ENCODE measurements around the gene YAF2.

YAF2 gene

DNA sequence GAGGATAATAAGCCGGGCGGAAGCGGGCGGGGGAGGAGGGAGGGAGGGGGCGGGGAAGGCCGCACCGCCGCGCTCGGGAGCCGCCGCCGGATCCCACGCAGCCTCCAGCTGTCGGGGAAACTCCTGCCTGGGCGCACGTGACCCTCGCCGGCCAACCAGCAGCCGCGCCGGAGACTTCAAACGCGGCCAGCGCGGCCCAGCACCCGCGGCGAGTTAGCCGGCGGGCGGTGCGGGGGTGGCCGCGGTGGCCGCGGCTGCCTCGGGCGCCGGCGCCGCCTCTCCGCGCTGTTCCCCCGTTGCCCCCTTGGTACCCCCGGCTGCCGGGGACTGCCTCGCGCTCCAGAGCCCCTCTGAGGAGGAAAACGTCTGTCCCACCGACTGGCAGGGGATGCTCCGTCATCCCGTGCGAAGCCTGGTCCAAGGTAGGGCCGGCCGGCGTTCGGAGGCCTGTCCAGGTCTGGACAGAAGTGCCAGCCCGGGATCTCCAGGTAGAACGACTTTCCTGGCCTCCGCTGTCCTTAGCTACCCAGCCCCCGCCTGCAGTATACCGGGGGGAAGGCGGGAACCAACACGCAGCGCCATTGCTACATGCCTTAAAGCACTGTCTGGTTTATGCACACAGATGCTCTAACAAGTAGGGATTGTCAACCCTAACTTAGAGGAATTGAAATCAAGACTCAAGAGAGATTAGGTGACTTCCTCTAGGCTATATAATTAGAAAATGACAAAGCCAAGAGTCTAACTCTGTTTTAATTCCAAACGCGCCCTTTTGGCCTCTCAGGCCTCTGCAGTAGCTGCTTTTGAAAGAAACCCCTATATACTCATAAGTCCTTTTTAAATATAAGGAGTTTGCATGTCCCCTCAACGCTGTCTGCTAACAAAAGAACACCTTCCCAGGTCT is at the start of gene YAF2:
YAF2 (minus strand) TSS at position 9 of the 901 bp plus-strand sequence. CDS start 68 bp downstream, outside the sequence.
- in situ Hi-C loops (cut with MboI; ENCODE audit: low sequenced_read_pairs, unreplicated experiment): no loop called here
- DNase-seq (ENCODE audit: low spot score): peak; percentile 93
- TF ChIP-seq, protein P1, sequence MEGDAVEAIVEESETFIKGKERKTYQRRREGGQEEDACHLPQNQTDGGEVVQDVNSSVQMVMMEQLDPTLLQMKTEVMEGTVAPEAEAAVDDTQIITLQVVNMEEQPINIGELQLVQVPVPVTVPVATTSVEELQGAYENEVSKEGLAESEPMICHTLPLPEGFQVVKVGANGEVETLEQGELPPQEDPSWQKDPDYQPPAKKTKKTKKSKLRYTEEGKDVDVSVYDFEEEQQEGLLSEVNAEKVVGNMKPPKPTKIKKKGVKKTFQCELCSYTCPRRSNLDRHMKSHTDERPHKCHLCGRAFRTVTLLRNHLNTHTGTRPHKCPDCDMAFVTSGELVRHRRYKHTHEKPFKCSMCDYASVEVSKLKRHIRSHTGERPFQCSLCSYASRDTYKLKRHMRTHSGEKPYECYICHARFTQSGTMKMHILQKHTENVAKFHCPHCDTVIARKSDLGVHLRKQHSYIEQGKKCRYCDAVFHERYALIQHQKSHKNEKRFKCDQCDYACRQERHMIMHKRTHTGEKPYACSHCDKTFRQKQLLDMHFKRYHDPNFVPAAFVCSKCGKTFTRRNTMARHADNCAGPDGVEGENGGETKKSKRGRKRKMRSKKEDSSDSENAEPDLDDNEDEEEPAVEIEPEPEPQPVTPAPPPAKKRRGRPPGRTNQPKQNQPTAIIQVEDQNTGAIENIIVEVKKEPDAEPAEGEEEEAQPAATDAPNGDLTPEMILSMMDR (IDR thresholded peaks at IDR 0.05; ENCODE audit: borderline replicate concordance, control extremely low read depth, extremely low read depth, insufficient read depth, missing control alignments): no peak

DNA sequence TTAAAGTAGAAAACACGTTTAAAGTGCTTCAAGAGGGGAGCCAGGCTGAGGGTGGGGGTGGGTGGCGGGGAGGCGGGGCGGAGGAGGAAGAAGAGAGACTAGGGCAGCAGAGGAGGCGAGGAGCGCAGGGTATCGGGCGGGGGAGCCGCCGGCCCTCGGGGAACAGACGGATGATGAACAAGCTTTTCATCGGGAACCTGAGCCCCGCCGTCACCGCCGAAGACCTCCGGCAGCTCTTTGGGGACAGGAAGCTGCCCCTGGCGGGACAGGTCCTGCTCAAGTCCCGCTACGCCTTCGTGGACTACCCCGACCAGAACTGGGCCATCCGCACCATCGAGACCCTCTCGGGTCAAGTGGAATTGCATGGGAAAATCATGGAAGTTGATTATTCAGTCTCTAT is 48.7 kb upstream of the YAF2 start:
- in situ Hi-C loops (cut with MboI; ENCODE audit: low sequenced_read_pairs, unreplicated experiment): no loop called here
- TF ChIP-seq, protein P1 (IDR thresholded peaks at IDR 0.05; ENCODE audit: borderline replicate concordance, control extremely low read depth, extremely low read depth, insufficient read depth, missing control alignments): no peak
- DNase-seq (ENCODE audit: low spot score): no peak

- TF ChIP-seq, protein P1 (IDR thresholded peaks at IDR 0.05; ENCODE audit: borderline replicate concordance, control extremely low read depth, extremely low read depth, insufficient read depth, missing control alignments): no peak
- no peak for DNase-seq (ENCODE audit: low spot score)
- in situ Hi-C loops (cut with MboI; ENCODE audit: low sequenced_read_pairs, unreplicated experiment): no loop called here
Measured at GRCh38 chr12:42285431-42285830, 47.4 kb upstream of the YAF2 start.

DNA sequence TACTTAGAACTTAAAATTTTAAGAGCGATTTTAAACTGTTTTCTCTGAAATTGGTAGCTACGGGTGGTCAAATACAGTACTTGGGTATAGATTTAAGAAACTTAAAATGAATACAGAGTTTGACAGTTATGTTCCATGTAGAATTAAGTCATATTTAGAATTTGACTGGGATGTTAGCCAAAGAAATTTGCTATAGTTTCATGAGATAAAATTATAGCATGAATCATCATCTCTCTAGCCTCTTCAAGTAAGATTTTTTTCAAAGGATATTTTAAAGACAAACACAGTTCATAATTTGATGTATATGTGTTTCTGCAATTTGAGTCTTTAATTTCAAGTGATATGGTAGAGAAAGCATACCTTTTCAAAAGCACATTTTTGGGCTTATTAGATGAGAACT is 46.8 kb upstream of the YAF2 start:
- TF ChIP-seq, protein P1 (IDR thresholded peaks at IDR 0.05; ENCODE audit: borderline replicate concordance, control extremely low read depth, extremely low read depth, insufficient read depth, missing control alignments): no peak
- no peak for DNase-seq (ENCODE audit: low spot score)
- in situ Hi-C loops (cut with MboI; ENCODE audit: low sequenced_read_pairs, unreplicated experiment): no loop called here

GRCh38 chr12:42284157-42284556 is 46.1 kb upstream of the YAF2 start:
- peak; percentile 44 for DNase-seq (ENCODE audit: low spot score)
- in situ Hi-C loops (cut with MboI; ENCODE audit: low sequenced_read_pairs, unreplicated experiment): no loop called here
- TF ChIP-seq, protein P1 (IDR thresholded peaks at IDR 0.05; ENCODE audit: borderline replicate concordance, control extremely low read depth, extremely low read depth, insufficient read depth, missing control alignments): no peak

- TF ChIP-seq, protein P1 (IDR thresholded peaks at IDR 0.05; ENCODE audit: borderline replicate concordance, control extremely low read depth, extremely low read depth, insufficient read depth, missing control alignments): no peak
- in situ Hi-C loops (cut with MboI; ENCODE audit: low sequenced_read_pairs, unreplicated experiment): no loop called here
Measured at GRCh38 chr12:42283739-42284138, 45.7 kb upstream of the YAF2 start.

More at GRCh38 chr12:42283739-42284138, 45.7 kb upstream of the YAF2 start:
- no peak for DNase-seq (ENCODE audit: low spot score)
